ENCODE results near the gene ELMOD3.
A peak's percentile ranks its signal among the peaks of the same experiment; 100 is the strongest.
"Not testable (repeated sequence)": the region's sequence is repeated elsewhere in the genome, so short reads cannot be mapped to it uniquely, and the experiment has no call there.

Gene ELMOD3

DNA sequence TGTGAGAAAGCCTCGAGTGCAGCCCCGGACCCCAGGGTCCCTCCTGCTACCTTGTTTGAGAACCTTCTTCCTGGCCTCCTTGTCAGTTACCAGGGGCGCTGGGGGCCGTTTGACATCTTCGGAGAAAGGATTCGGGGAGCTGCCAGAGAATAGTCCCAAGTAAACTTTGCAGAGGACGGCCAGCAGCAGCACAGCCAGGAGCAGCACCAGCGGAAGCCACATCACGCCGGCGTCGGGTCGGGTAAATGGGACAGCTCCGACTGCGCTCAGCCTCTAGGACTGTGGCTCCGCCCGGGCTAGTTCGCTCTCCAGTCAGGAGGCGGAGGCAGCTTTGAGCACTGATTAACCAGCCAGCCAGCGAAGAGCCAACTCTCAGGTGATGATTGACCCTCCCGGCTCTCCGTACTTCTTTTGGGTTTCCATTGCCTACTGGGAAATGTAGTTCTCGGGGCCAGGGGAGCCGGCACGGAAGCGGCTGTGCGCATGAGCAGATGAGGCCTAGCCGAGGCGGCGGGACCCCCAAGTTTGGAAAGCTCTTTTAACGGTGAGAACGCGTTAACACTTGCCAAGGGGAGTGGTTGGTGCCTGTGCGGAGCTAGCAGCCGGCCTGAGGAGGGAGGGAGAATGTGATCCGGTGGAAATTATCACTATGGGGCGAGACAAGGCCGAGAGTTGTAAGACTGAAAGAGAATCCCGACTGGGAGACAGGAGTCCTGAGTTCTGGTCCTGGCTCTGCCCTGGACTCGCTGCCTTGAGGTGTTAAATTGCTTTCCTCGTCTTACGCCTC lies at the start of gene ELMOD3, which contains the start of gene RETSAT:
TSS of gene ELMOD3 (plus strand) at position 484 of the 787 bp plus-strand sequence. CDS start 2,430 bp downstream, outside the sequence.
TSS of gene RETSAT (minus strand) at position 243 of the 787 bp plus-strand sequence. CDS start at position 222, 21 bp downstream.
- DNase-seq: peak; percentile 98

DNA sequence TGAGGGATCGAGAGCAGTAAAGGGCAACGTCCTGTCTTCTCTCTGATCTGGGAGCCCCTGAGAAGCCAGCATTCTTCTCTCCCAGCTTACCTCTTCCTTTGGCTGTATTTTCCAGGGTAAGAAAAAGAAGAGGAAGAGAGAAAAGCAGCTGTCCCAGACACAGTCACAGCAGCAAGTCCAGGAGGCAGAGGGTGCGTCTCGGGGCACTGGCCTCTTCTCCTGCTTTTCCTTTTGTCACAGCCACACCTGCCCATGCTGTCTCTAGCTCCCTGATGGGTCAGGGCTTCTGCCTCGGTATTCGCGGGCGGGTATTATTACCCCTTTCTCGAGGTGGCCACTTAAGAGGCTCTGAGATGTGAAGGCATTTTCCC lies 47.1 kb upstream of the ELMOD3 start:
- no peak for DNase-seq

GRCh38 chr2:85308201-85308600 lies 46.4 kb upstream of the ELMOD3 start:
- no peak for DNase-seq

- DNase-seq: peak; percentile 9
Observed at GRCh38 chr2:85308896-85309555, 45.5 kb upstream of the ELMOD3 start.

DNA sequence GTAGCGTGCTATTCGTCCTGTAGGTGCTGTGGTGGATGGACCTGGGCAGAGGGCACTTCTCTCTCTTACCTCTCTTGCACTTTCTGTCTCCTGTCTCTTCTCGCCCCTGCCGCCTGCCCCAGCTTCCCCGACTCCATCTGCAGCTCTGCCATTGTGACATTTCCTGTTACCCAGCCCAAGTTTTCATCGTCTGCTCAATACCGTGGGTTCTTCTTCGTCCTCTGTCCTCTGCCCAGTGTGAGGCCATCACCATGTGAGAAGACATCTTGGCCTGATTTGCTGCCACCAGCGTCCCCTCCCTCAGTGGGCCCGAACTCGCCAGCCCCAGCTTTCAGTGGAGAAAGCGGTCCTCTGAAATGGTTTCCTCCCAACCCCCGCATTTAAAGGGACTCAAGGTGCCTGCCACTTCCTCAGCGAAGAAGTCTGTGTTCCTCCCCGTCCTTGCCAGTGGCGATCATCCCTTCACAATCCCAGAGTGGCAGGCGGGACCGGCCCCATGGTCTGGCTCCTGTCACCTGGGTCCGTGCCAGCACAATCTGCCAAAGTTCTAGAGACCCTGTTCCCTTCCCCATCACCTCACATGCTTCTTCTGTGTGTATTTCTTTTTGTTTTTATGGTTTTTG lies 44.8 kb upstream of the ELMOD3 start:
- DNase-seq: no peak

GRCh38 chr2:85310330-85310729 lies 44.2 kb upstream of the ELMOD3 start:
- DNase-seq: no peak

DNA sequence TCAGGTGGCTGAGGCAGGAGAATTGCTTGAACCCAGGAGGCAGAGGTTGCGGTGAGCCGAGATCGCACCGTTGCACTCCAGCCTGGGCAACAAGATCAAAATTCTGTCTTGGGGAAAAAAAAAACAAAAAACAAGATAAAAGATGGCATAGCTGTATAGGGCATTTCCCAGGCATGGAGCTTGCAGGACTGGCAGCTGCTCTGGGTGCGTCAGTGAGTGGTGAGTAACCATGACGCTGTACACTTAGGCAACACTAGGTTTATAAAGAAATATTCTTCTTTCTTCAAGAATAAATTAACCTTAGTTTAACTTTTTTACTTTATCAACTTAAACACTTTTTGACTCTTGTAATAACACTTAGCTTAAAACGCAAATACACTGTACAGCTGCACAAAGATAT lies 42.2 kb upstream of the ELMOD3 start:
- DNase-seq: no peak

GRCh38 chr2:85314884-85315242 lies 39.7 kb upstream of the ELMOD3 start:
- DNase-seq: no peak

GRCh38 chr2:85315921-85316320 lies 38.6 kb upstream of the ELMOD3 start:
- not testable (repeated sequence) for DNase-seq

DNA sequence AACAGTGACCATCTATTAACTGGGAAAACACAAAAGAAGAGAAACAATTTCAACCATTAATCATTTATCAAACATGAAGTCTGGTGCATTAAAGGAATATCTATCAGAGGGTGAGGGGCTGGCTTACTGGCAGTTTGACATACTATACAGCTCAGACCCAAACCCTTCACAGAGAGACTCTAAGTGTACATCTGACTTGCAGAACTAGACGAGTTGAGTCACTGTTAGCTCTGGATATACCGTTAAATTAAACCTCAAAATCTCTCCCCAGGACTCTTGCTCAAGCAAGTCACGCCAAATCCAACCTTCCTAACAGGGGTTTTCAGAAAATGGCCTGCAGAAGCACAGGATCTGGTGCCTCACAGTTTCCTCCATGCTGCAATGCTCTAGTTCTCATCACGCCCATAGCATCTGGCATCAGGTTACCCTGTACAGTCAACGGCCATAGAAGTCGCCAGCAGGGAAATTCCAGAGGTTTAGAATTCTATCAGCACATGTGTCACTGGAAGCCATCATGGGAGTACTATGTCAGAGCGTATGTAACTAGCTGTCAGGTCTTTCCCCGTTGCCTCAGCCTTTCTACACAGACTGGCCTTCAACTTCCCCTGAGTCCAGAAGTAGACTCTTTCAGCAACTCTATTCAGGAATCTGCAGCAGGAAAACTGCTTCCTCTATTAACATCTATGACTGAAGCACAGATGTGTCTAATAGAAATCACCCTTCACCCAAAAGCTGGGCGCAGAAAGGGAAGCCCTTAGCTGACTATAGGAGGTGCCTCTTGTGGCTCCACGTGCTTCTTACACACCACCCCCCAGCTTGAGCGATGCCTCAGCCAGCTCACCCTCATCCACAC lies 36.1 kb upstream of the ELMOD3 start:
- DNase-seq: no peak

DNA sequence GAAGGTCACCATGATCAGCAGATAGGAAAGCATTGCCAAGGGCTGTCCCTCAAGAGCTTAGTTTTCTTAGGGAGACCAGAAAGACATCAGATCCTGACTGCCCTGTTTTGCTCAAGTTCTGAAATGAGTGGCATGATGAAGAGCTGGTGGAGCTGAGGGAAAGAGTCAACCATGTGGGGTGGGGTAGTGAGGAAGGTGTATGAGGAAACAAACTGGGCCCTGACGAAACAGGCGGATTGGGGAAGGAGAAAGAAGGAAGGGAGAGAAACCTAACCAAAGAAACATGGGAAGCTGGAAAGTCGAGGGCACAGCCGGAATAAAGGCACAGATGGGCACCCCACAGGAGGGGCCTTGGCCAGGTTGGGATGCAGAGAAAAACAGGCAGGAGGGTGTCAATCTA lies 34.8 kb upstream of the ELMOD3 start:
- no peak for DNase-seq

- no peak for DNase-seq
Observed at GRCh38 chr2:85323351-85323987, 31.1 kb upstream of the ELMOD3 start.

GRCh38 chr2:85323988-85324367 lies 30.6 kb upstream of the ELMOD3 start:
- not testable (repeated sequence) for DNase-seq

- DNase-seq: no peak
Observed at GRCh38 chr2:85324639-85325465, 29.7 kb upstream of the ELMOD3 start.

DNA sequence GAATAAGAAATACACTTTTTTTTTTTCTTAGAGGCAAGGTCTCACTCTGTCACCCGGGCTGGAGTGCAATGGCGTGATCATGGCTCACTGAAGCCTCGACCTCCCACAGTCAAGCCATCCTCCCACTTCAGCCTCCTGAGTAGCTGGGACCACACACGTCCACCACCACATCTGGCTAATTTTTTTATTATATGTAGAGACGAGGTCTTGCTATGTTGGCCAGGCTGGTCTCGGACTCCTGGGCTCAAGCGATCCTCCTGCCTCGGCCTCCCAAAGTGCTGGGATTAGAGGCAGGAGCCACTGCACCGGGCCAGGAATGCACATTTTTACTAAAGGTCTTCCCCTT lies 29.1 kb upstream of the ELMOD3 start:
- no peak for DNase-seq

GRCh38 chr2:85326406-85327159 lies 28.0 kb upstream of the ELMOD3 start:
- DNase-seq: no peak

DNA sequence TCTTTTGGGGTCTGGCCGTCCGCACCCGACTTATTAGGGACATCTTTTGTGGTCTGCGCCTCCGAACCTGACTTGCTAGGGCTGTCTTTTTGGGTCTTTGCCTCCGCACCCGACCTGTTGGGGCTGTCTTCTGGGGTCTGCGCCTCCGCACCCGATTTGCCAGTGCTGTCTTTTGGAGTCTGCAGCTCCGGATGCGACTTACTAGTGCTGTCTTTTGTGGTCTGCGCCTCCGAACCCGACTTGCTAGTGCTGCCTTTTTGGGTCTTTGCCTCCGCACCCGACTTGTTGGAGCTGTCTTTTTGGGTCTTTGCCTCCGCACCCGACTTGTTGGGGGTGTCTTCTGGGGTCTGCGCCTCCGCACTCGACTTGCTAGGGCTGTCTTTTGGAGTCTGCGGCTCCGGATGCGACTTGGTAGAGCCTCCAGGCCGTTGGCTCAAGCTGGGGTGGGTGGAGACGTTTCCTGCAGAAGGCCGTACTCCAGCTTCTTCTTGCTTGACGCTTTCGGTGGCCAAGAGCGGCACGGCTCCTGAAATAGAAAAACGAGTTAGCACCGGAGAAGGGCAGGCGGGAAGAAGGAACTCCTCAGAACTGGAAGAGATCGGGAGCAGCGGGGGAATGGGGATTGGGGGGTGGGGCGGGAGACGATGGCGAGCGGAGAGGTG lies 27.3 kb upstream of the ELMOD3 start:
- peak; percentile 61 for DNase-seq

- DNase-seq: peak; percentile 88
Observed at GRCh38 chr2:85327822-85328617, 26.5 kb upstream of the ELMOD3 start, which contains the start of gene TGOLN2. TGOLN2 (minus strand) TSS chr2:85327989; CDS start chr2:85327962, 27 bp downstream.

DNA sequence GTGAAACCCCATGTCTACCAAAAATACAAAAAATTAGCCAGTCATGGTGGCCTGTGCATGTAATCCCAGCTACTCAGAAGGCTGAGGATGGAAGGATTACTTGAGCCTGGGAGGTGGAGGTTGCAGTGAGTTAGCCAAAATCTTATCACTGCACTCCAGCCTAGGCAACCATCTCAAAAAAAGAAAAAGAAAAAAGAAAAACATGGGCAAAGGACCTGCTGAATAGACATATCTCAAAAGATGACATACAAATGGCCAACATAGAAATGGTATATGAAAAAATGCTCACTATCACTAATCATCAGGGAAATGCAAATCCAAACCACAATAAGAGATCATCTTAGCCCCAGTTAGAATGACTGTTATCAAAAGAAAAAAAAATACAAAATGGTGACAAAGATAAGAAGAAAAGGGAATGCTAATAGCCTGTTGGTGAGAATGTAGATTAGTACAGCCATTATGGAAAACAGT lies 25.4 kb upstream of the ELMOD3 start:
- DNase-seq: no peak

Data from DMS79 treated with DMSO at 0.1 percent for 48 hours (cell line).